HS-5 (cell line): ENCODE results near the gene SMARCA4.
"Not testable (repeated sequence)": the region's sequence is repeated elsewhere in the genome, so short reads cannot be mapped to it uniquely, and the experiment has no call there.

Experiments
- DNase-seq: peaks from one replicate; pipeline ENCODE4 v3.0.0-alpha.2; 2012; ENCODE audit warnings: low read depth

SMARCA4 gene

GRCh38 chr19:10979951-10980381, 19.1 kb downstream of the SMARCA4 start:
- DNase-seq = no peak

- no peak for DNase-seq
These were observed 20.5 kb downstream of the SMARCA4 start for GRCh38 chr19:10981252-10981895.

- no peak for DNase-seq
These were observed 22.2 kb downstream of the SMARCA4 start for GRCh38 chr19:10983026-10983425.

- no peak for DNase-seq
These were observed 23.4 kb downstream of the SMARCA4 start for GRCh38 chr19:10984166-10984735.

- no peak for DNase-seq
These were observed 24.7 kb downstream of the SMARCA4 start for GRCh38 chr19:10985502-10985901.

GRCh38 chr19:10986301-10987127, 25.7 kb downstream of the SMARCA4 start:
- no peak for DNase-seq

GRCh38 chr19:10987571-10988297, 26.9 kb downstream of the SMARCA4 start:
- DNase-seq = no peak

GRCh38 chr19:10988380-10988779, 27.6 kb downstream of the SMARCA4 start:
- DNase-seq = no peak

GRCh38 chr19:10988921-10989320, 28.1 kb downstream of the SMARCA4 start:
- DNase-seq = no peak

GRCh38 chr19:10991076-10991475, 30.2 kb downstream of the SMARCA4 start:
- DNase-seq = no peak

- no peak for DNase-seq
These were observed 30.8 kb downstream of the SMARCA4 start for GRCh38 chr19:10991521-10992081.

GRCh38 chr19:10992174-10992573, 31.3 kb downstream of the SMARCA4 start:
- DNase-seq = not testable (repeated sequence)

- DNase-seq = no peak
These were observed 35.2 kb downstream of the SMARCA4 start for GRCh38 chr19:10995926-10996600.

- no peak for DNase-seq
These were observed 37.3 kb downstream of the SMARCA4 start for GRCh38 chr19:10998045-10998533.

- DNase-seq = no peak
These were observed 37.8 kb downstream of the SMARCA4 start for GRCh38 chr19:10998666-10999065.

GRCh38 chr19:11005521-11005920, 44.7 kb downstream of the SMARCA4 start:
- no peak for DNase-seq

GRCh38 chr19:11007385-11007784, 46.6 kb downstream of the SMARCA4 start:
- no peak for DNase-seq

GRCh38 chr19:11007962-11008532, 47.2 kb downstream of the SMARCA4 start:
- no peak for DNase-seq

GRCh38 chr19:11010041-11010440, 49.2 kb downstream of the SMARCA4 start:
- DNase-seq = no peak

GRCh38 chr19:11012507-11012906, 51.7 kb downstream of the SMARCA4 start:
- no peak for DNase-seq

- no peak for DNase-seq
These were observed 52.9 kb downstream of the SMARCA4 start for GRCh38 chr19:11013771-11014170.
